Left ventricle myocardium inferior (tissue), 1 donor: Measurements from ENCODE around the gene UGT2B15. TPM values are rescaled to one million over a fixed set of nuclear protein-coding genes. Genes with fewer than 3 reads are reported as not detected.

Experiments
- DNase-seq: peaks from one replicate; pipeline ENCODE4 v3.0.0-alpha.2; 2020
- H3K27ac ChIP-seq: fragments of 200-600 bp; replicated peaks from 2 replicates; pipeline ENCODE4 v1.8.0; 2021
- H3K27me3 ChIP-seq: fragments of 200-600 bp; 2 replicates; pipeline ENCODE4 v1.8.0; 2021; ENCODE audit warnings: low read depth
- H3K36me3 ChIP-seq: fragments of 200-600 bp; 2 replicates; pipeline ENCODE4 v1.8.0; 2021
- H3K4me1 ChIP-seq: fragments of 200-600 bp; 2 replicates; pipeline ENCODE4 v1.8.0; 2021
- H3K4me3 ChIP-seq: fragments of 200-600 bp; 2 replicates; pipeline ENCODE4 v1.8.0; 2021; ENCODE audit warnings: mild to moderate bottlenecking, moderate library complexity
- H3K9me3 ChIP-seq: fragments of 200-600 bp; replicated peaks from 2 replicates; pipeline ENCODE4 v1.8.0; 2021
- intact Hi-C: fragments of 100-400 bp; cut with micrococcal nuclease; formaldehyde crosslinking; loops from one replicate; pipeline ENCODE4 v1.11.0; 2022
- total RNA-seq: library from RNA; stranded (reverse); fragmentation: NEBNext Ultra II Directional; extraction: Animal tissue kit (Norgen Biotek cat#: 25700); gene quantifications from one replicate; pipeline ENCODE4 v1.2.1, GENCODE V29; 2021
- TF ChIP-seq, protein P1 (sequence below): fragments of 200-600 bp; IDR thresholded peaks from 2 replicates; pipeline ENCODE4 v1.8.0; 2021; ENCODE audit warnings: antibody characterized with exemption, mild to moderate bottlenecking, borderline replicate concordance
- donor health status: DM: no; HTN: yes; CAD: no; lungs with severe emphysema.

The UGT2B15 gene
- total RNA-seq, 1 donor from 2014 or later = not detected

DNA sequence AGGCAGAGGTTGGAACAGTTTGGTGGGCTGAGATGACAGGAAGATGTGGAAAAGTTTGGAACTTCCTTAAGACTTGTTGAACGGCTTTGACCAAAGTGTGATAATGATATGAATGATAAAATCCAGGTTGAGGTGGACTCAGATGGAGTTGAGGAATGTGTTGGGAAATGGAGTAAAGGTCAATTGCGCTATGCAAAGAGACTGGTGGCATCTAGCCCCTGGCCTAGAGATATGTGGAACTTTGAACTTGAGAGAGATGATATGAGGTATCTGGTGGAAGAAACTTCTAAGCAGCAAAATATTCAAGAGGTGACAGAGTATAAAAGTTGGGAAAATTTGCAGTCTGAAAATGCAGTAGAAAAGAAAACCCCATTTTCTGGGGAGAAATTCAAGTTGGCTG, 73.0 kb downstream of the UGT2B15 start:
- H3K9me3 ChIP-seq = no peaks in the 10 kb centered on the region
- intact Hi-C loops = no loop called here
- no peak overlapping the region for H3K4me3 ChIP-seq
- H3K36me3 ChIP-seq = no peaks in the 10 kb centered on the region
- DNase-seq = no peak
- no peak overlapping the region for H3K27ac ChIP-seq
- H3K4me1 ChIP-seq = no peaks in the 10 kb centered on the region
- TF ChIP-seq, protein P1, sequence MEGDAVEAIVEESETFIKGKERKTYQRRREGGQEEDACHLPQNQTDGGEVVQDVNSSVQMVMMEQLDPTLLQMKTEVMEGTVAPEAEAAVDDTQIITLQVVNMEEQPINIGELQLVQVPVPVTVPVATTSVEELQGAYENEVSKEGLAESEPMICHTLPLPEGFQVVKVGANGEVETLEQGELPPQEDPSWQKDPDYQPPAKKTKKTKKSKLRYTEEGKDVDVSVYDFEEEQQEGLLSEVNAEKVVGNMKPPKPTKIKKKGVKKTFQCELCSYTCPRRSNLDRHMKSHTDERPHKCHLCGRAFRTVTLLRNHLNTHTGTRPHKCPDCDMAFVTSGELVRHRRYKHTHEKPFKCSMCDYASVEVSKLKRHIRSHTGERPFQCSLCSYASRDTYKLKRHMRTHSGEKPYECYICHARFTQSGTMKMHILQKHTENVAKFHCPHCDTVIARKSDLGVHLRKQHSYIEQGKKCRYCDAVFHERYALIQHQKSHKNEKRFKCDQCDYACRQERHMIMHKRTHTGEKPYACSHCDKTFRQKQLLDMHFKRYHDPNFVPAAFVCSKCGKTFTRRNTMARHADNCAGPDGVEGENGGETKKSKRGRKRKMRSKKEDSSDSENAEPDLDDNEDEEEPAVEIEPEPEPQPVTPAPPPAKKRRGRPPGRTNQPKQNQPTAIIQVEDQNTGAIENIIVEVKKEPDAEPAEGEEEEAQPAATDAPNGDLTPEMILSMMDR = no peak
- H3K27me3 ChIP-seq = no peaks in the 10 kb centered on the region

Other genes starting within 250 kb of the UGT2B15 start
- not detected for gene TMPRSS11E, start 223.2 kb downstream of the UGT2B15 start, total RNA-seq
- gene UGT2B17, start 94.3 kb downstream of the UGT2B15 start, total RNA-seq = not detected
- gene UGT2B10, start 145.3 kb upstream of the UGT2B15 start, total RNA-seq = not detected